CD4-positive, alpha-beta T cell (primary cell): ENCODE measurements around the gene TMEM200B. TPM values are rescaled to one million over a fixed set of nuclear protein-coding genes. Genes with fewer than 3 reads are reported as not detected.

Experiments used
- ATAC-seq: fragments of 200-7000 bp; cut with Tn5 transposase; one replicate; pipeline ENCODE4 v1.10.0; 2022; ENCODE audit warnings: mild to moderate bottlenecking; ENCODE audit not compliant: poor library complexity
- CTCF ChIA-PET: fragments of 350-600 bp; sonication (Branson Sonifier 250); formaldehyde crosslinking; loops from one replicate; lab custom pipeline; 2021; ENCODE audit warnings: antibody characterized with exemption, inconsistent platforms; lab: Charles Lee
- POLR2A ChIA-PET: fragments of 350-600 bp; sonication (Branson Sonifier 250); formaldehyde crosslinking; loops from one replicate; lab custom pipeline; 2021; ENCODE audit warnings: antibody characterized with exemption, inconsistent platforms; lab: Charles Lee
- DNase-seq, 14 experiments: peaks; one replicate each; pipeline ENCODE4 v3.0.0-alpha.2; 2013 to 2020; ENCODE audit warnings: mixed read lengths in 2 of 14
- H3K27ac ChIP-seq, 2 donors: one replicate each; pipeline versions ENCODE4 v1.5.1 to v1.7.0; 2013; ENCODE audit warnings: low read length in 2 of 2, low read depth in 1 of 2, mild to moderate bottlenecking in 1 of 2
- H3K27me3 ChIP-seq, 2 experiments: 1 replicate in 1 of 2; 2 replicates in 1 of 2; pipeline versions ENCODE4 v1.6.1 to v1.7.0; 2013; ENCODE audit warnings: low read length in 2 of 2, control low read depth in 1 of 2, mild to moderate bottlenecking in 1 of 2, moderate library complexity in 1 of 2; ENCODE audit not compliant: insufficient read depth in 2 of 2, control insufficient read depth in 1 of 2
- H3K36me3 ChIP-seq: one replicate; pipeline ENCODE4 v1.6.1; 2013; ENCODE audit warnings: low read length, control low read depth; ENCODE audit not compliant: insufficient read depth
- H3K4me1 ChIP-seq: one replicate; pipeline ENCODE4 v1.6.1; 2013; ENCODE audit warnings: low read length, control low read depth; ENCODE audit not compliant: insufficient read depth
- H3K4me3 ChIP-seq: one replicate; pipeline ENCODE4 v1.5.1; 2013; ENCODE audit warnings: mild to moderate bottlenecking, low read length, moderate library complexity
- H3K9me3 ChIP-seq, 2 experiments: 1 replicate in 1 of 2; 2 replicates in 1 of 2; pipeline versions ENCODE4 v1.6.1 to v1.7.0; 2013; ENCODE audit warnings: low read length in 2 of 2, mild to moderate bottlenecking in 2 of 2, control low read depth in 1 of 2, moderate library complexity in 1 of 2; ENCODE audit not compliant: control insufficient read depth in 1 of 2, insufficient read depth in 1 of 2
- H3K27ac Mint-ChIP-seq: one replicate; pipeline ENCODE4 v1.8.0; 2020; ENCODE audit warnings: mixed read lengths
- H3K27me3 Mint-ChIP-seq: one replicate; pipeline ENCODE4 v1.8.0; 2021; ENCODE audit warnings: mixed read lengths
- H3K36me3 Mint-ChIP-seq: one replicate; pipeline ENCODE4 v1.8.0; 2021; ENCODE audit warnings: low read depth, mixed read lengths
- H3K4me1 Mint-ChIP-seq: one replicate; pipeline ENCODE4 v1.8.0; 2021; ENCODE audit warnings: low read depth, mixed read lengths
- H3K4me3 Mint-ChIP-seq: one replicate; pipeline ENCODE4 v1.8.0; 2020; ENCODE audit warnings: mild to moderate bottlenecking, mixed read lengths
- H3K9me3 Mint-ChIP-seq: one replicate; pipeline ENCODE4 v1.8.0; 2020; ENCODE audit warnings: mixed read lengths
- intact Hi-C, 2 experiments: fragments of 100-400 bp; cut with DNase I in 1 of 2; cut with micrococcal nuclease in 1 of 2; formaldehyde crosslinking; loops; one replicate each; pipeline versions ENCODE4 v1.15.1 to v1.9.0; 2023 to 2025; cut with DNase I, micrococcal nuclease
- total RNA-seq, 174 experiments: library from RNA in 2 of 174; stranded (reverse) in 2 of 174; gene quantifications; one replicate each; pipeline ENCODE4 v1.2.3 and lab custom pipeline; 2021 to 2026
- TF ChIP-seq, protein P1 (sequence below): fragments of 200-600 bp; IDR thresholded peaks from one replicate; pipeline ENCODE4 v1.8.0; 2022; ENCODE audit warnings: antibody characterized with exemption, mild to moderate bottlenecking

The TMEM200B gene
- total RNA-seq, 2 experiments from 2014 or later = not detected

DNA sequence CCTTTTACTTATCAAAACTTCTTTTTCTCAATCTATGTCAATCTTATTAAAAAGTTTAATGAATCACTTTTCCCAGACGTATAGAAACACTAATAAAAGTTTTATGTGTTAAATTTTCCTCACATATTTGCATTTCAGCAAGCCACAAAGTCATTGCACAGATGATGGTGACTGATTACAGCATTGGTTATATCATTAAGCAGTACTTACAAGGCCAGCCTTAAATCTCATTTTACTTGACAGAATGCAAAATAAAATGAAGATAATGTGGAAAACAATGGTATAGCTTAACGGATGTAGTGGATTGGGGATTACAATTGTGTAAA lies 39.5 kb downstream of the TMEM200B start:
- H3K4me3 Mint-ChIP-seq = no peak overlapping the region
- H3K36me3 Mint-ChIP-seq = peaks cover 66% of the 10 kb centered on the region
- no peak for ATAC-seq
- H3K4me1 Mint-ChIP-seq = no peaks in the 10 kb centered on the region
- intact Hi-C loops = no loop called here
- no peaks in the 10 kb centered on the region for H3K27me3 Mint-ChIP-seq
- H3K27ac Mint-ChIP-seq = no peak overlapping the region
- H3K9me3 Mint-ChIP-seq = no peaks in the 10 kb centered on the region
- DNase-seq = no peak
- no peak overlapping the region for H3K4me3 ChIP-seq
- H3K27me3 ChIP-seq = no peaks in the 10 kb centered on the region
- CTCF ChIA-PET = no interaction called here
- POLR2A ChIA-PET = no interaction called here
- TF ChIP-seq, protein P1, sequence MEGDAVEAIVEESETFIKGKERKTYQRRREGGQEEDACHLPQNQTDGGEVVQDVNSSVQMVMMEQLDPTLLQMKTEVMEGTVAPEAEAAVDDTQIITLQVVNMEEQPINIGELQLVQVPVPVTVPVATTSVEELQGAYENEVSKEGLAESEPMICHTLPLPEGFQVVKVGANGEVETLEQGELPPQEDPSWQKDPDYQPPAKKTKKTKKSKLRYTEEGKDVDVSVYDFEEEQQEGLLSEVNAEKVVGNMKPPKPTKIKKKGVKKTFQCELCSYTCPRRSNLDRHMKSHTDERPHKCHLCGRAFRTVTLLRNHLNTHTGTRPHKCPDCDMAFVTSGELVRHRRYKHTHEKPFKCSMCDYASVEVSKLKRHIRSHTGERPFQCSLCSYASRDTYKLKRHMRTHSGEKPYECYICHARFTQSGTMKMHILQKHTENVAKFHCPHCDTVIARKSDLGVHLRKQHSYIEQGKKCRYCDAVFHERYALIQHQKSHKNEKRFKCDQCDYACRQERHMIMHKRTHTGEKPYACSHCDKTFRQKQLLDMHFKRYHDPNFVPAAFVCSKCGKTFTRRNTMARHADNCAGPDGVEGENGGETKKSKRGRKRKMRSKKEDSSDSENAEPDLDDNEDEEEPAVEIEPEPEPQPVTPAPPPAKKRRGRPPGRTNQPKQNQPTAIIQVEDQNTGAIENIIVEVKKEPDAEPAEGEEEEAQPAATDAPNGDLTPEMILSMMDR = no peak
- no peak overlapping the region for H3K27ac ChIP-seq
- H3K36me3 ChIP-seq = peaks cover 46% of the 10 kb centered on the region
- no peaks in the 10 kb centered on the region for H3K9me3 ChIP-seq
- H3K4me1 ChIP-seq = no peaks in the 10 kb centered on the region

DNA sequence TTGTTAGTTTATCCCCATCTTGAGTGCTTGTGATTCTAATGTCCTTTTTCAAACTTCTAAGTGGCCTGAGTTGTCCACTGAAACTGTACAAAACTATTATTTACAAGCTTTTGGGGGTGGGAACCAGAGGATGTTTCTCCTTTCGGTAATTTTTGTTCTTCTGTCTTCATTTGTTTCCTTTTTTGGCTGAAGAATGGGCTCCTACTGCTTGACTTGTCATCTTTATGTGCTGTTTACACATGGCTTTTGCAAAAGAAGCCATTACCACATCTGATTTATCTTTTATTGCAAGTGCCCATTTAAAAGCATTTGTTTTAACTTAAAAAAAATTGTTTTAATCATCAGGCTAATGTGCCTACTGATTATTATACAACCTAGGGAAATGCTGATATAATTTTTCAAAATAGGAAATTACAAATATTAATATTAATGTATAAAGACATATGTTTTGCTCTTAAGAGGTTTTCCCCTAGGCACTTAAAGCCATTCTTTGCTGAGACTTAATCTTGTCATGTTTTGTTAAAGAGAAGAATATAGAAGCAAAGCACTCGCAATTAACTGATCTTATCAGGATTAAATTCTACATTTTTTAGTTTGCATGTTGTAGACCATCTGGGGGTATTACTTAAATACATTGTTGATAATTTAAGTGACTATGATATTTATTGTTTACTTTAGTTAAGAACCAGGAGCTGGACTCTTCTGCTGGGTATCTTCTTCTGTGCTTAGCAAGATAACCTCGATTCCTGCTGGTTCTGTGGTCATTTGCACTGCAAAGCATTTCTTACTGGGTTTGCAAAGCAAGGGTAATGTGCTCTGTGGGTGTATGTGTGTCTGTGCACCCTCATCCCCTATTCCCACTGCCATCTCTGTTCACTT lies 40.1 kb downstream of the TMEM200B start:
- H3K9me3 ChIP-seq = no peaks in the 10 kb centered on the region
- H3K27ac Mint-ChIP-seq = no peak overlapping the region
- no peaks in the 10 kb centered on the region for H3K27me3 Mint-ChIP-seq
- no peaks in the 10 kb centered on the region for H3K27me3 ChIP-seq
- H3K9me3 Mint-ChIP-seq = no peaks in the 10 kb centered on the region
- ChIA-PET POLR2A (no interaction called here), CTCF (no interaction called here)
- no peak for ATAC-seq
- H3K4me3 ChIP-seq = no peak overlapping the region
- DNase-seq = no peak
- H3K27ac ChIP-seq = no peak overlapping the region
- peaks cover 69% of the 10 kb centered on the region for H3K36me3 Mint-ChIP-seq
- no peaks in the 10 kb centered on the region for H3K4me1 Mint-ChIP-seq
- TF ChIP-seq, protein P1 = no peak
- intact Hi-C loops = no loop called here
- no peak overlapping the region for H3K4me3 Mint-ChIP-seq
- H3K36me3 ChIP-seq = peaks cover 40% of the 10 kb centered on the region
- H3K4me1 ChIP-seq = no peaks in the 10 kb centered on the region

DNA sequence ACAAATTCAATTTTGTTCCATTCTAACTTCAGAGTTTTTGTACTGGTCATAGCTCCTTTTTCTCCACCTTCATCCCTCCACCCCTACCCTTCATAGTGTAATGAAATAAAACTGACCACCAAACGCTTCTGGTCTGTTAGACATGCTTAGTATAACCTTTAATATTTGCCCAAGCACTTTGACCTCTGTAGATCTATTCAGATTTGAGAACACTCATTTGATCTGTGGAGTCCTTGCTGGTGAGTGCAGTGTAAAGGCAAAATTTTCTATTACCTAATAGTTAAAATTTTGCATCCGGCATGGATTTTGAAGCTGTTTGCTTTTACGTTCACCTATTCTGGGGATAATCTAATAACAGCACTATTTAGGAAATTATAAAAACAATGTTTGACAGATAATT lies 41.2 kb downstream of the TMEM200B start:
- Mint-ChIP-seq H3K9me3 (no peaks in the 10 kb centered on the region), H3K36me3 (peaks cover 70% of the 10 kb centered on the region)
- intact Hi-C loops = no loop called here

More for the DNA sequence above, 41.2 kb downstream of the TMEM200B start:
- no peaks in the 10 kb centered on the region for H3K4me1 ChIP-seq
- ATAC-seq = no peak
- Mint-ChIP-seq H3K27ac (no peak overlapping the region), H3K27me3 (no peaks in the 10 kb centered on the region), H3K4me3 (no peak overlapping the region), H3K4me1 (no peaks in the 10 kb centered on the region)
- no peak for DNase-seq
- H3K4me3 ChIP-seq = no peak overlapping the region
- H3K27ac ChIP-seq = no peak overlapping the region
- TF ChIP-seq, protein P1 = no peak
- peaks cover 40% of the 10 kb centered on the region for H3K36me3 ChIP-seq
- ChIA-PET POLR2A (interaction anchor here (0.8 kb wide), 1 partner anchor 635 kb away, joined by 3 read pairs; no protein-coding TSS in a partner anchor), CTCF (no interaction called here)
- H3K27me3 ChIP-seq = no peaks in the 10 kb centered on the region
- no peaks in the 10 kb centered on the region for H3K9me3 ChIP-seq
